BJ (cell line): ENCODE data around the gene PATJ. TPM values are rescaled to one million over a fixed set of nuclear protein-coding genes. Genes with fewer than 3 reads are reported as not detected.

ENCODE experiments used
- CTCF ChIA-PET: fragments of 350-600 bp; formaldehyde crosslinking; extraction: SDS; loops from one replicate; lab custom pipeline; 2021; ENCODE audit warnings: antibody characterized with exemption, inconsistent platforms; lab: Yijun Ruan, JAX
- POLR2A ChIA-PET: fragments of 300-600 bp; sonication (Branson Sonifier 250); formaldehyde crosslinking; extraction: SDS; loops from one replicate; lab custom pipeline; 2021; ENCODE audit warnings: antibody characterized with exemption; lab: Charles Lee
- DNase-seq: peaks from one replicate; pipeline ENCODE4 v3.0.0-alpha.2; 2011; ENCODE audit warnings: low read depth
- H3K27me3 ChIP-seq: 2 replicates; pipeline ENCODE4 v1.6.0; 2011; ENCODE audit warnings: low read length; ENCODE audit not compliant: control insufficient read depth, insufficient read depth
- H3K36me3 ChIP-seq: 2 replicates; pipeline ENCODE4 v1.5.1; 2011; ENCODE audit warnings: low read length; ENCODE audit not compliant: control insufficient read depth, insufficient read depth
- H3K4me3 ChIP-seq: 2 replicates; pipeline ENCODE4 v1.5.1; 2011; ENCODE audit warnings: low read depth, mild to moderate bottlenecking, control low read depth, low read length
- CTCF ChIP-seq: IDR thresholded peaks from 2 replicates; pipeline ENCODE4 v1.5.1; 2011; ENCODE audit warnings: low read depth, mild to moderate bottlenecking, control low read depth, inconsistent platforms, low read length, moderate library complexity; ENCODE audit not compliant: insufficient read depth
- polyA plus RNA-seq: library from polyadenylated mRNA; depleted of rRNA; stranded (reverse); fragments of >200 nt; gene quantifications from 2 replicates; pipeline ENCODE4 v1.2.3, GENCODE V29; 2011; rRNA removed
- small RNA-seq: library from RNA; depleted of rRNA; stranded (forward); fragments of <200 nt; gene quantifications from one replicate; pipeline ENCODE3, GENCODE V24; 2012; ENCODE audit warnings: low replicate concordance, low read depth; ENCODE audit not compliant: insufficient read length

Gene PATJ
- polyA plus RNA-seq, 1 experiment, result 3.0 TPM

GRCh38 chr1:62224182-62224581, 481.9 kb downstream of the PATJ start:
- DNase-seq, result no peak
- Histone ChIP-seq H3K36me3 (no peaks in the 10 kb centered on the region), H3K27me3 (no peaks in the 10 kb centered on the region), H3K4me3 (no peak overlapping the region)
- ChIA-PET CTCF (no interaction called here), POLR2A (no interaction called here)
- no peak for TF ChIP-seq CTCF

- ChIA-PET CTCF (no interaction called here), POLR2A (no interaction called here)
- no peaks in the 10 kb centered on the region for H3K36me3 ChIP-seq
- no peak for DNase-seq
- no peak overlapping the region for H3K4me3 ChIP-seq
- no peaks in the 10 kb centered on the region for H3K27me3 ChIP-seq
- TF ChIP-seq CTCF, result no peak
These were observed 485.2 kb downstream of the PATJ start for GRCh38 chr1:62227496-62227895.

Small RNAs within 50 kb of the gene (small RNA-seq; reads per million reads assigned to genes)
- not detected for gene LAMTOR5P1
- gene MIR3116-1, result not detected
- gene RN7SL180P, result not detected
- not detected for gene RNU6-1177P
- gene RNU6-414P, result not detected

Other genes with a start within 250 kb of the PATJ start
- 30.3 and 71.8 TPM in 2 replicates for gene TM2D1, start 17.3 kb upstream of the PATJ start, polyA plus RNA-seq